ENCODE data around the gene DOK3.

DOK3 gene

DNA sequence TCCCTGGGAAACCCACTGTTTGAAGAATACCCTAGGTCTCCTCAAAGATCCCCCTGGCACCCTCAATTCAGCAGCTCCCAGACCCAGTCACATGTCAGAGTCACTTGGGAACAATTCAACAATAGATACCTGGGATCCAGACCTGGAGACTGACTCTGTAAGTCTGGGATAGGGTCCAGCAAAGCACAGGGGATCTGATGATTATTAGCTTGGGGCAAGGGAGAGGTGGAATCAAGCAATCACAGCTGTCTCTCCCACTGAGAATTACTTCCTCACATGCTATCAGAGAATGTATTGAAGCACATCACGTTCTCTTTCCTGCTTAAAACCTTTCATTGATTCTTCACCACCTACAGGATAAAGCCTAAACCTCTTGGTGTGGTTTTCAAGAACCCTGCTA, 38.9 kb upstream of the DOK3 start:
- H3K27ac ChIP-seq (ENCODE audit: low read length), result no peak overlapping the region
- H3K9me3 ChIP-seq (ENCODE audit: control insufficient read depth, insufficient read depth, low read length), result no peaks in the 10 kb centered on the region
- H3K27me3 ChIP-seq (ENCODE audit: control insufficient read depth, insufficient read depth, low read length), result no peaks in the 10 kb centered on the region
- H3K36me3 ChIP-seq (ENCODE audit: control insufficient read depth, insufficient read depth, low read length), result no peaks in the 10 kb centered on the region; the same call in 1 of the 2 replicates
- DNase-seq (ENCODE audit: low read depth, low spot score), result no peak
- WGBS (ENCODE audit: insufficient coverage, insufficient read length), result no CpG with 5 or more reads among the region's 1 CpG
- H3K4me3 ChIP-seq (ENCODE audit: low read length), result no peak overlapping the region
- H3K4me1 ChIP-seq (ENCODE audit: control insufficient read depth, insufficient read depth, low read length), result peaks cover 2% of the 10 kb centered on the region; the same call in 1 of the 2 replicates

DNA sequence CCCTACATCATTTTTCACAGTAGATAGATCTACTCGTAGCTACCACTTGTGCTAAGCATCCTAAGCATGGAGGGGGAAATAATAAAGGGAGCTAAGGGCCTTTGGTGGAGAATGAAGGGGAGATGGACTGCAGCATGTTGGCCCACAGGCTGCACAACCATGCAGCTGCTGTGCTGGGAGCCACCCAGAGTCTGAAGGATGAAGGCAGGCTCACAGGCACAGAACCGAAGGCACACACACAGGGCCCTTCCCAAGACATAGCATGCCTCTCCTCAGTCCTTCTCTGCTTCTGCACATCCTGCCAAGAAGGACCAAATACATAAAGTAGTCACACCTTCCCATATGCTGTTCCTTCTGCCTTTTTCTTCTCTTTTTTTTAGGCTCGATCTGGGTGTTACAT, 38.1 kb upstream of the DOK3 start:
- H3K27me3 ChIP-seq (ENCODE audit: control insufficient read depth, insufficient read depth, low read length), result no peaks in the 10 kb centered on the region
- no CpG with 5 or more reads among the region's 3 CpGs for WGBS (ENCODE audit: insufficient coverage, insufficient read length)
- no peak overlapping the region for H3K27ac ChIP-seq (ENCODE audit: low read length)
- H3K36me3 ChIP-seq (ENCODE audit: control insufficient read depth, insufficient read depth, low read length), result no peaks in the 10 kb centered on the region; the same call in 1 of the 2 replicates
- H3K4me1 ChIP-seq (ENCODE audit: control insufficient read depth, insufficient read depth, low read length), result no peaks in the 10 kb centered on the region
- no peak overlapping the region for H3K4me3 ChIP-seq (ENCODE audit: low read length)
- H3K9me3 ChIP-seq (ENCODE audit: control insufficient read depth, insufficient read depth, low read length), result no peaks in the 10 kb centered on the region
- DNase-seq (ENCODE audit: low read depth, low spot score), result no peak

DNA sequence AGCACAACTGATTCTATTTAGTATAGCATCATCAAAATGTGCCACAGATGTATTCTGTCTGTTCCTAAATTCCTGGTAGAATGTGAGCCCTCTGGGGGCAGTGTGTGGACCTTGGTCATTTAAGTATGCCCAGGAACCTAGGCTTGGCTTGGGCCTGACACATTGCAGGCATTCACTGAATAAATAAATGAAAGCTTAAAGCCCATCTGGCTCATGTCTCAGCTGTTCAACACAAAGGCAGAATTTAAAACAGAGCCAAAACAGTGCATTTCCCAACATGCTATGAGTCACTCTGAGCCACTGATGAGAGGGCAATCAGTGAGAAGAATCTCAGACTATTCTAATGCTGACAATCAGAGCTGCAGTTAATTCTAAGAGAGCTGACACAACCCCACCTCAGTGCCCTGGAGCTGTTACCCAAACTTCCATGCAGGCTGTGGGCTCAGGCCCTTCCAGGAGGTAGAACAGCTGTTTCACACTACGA, 36.7 kb upstream of the DOK3 start:
- H3K4me1 ChIP-seq (ENCODE audit: control insufficient read depth, insufficient read depth, low read length), result no peaks in the 10 kb centered on the region

DNA sequence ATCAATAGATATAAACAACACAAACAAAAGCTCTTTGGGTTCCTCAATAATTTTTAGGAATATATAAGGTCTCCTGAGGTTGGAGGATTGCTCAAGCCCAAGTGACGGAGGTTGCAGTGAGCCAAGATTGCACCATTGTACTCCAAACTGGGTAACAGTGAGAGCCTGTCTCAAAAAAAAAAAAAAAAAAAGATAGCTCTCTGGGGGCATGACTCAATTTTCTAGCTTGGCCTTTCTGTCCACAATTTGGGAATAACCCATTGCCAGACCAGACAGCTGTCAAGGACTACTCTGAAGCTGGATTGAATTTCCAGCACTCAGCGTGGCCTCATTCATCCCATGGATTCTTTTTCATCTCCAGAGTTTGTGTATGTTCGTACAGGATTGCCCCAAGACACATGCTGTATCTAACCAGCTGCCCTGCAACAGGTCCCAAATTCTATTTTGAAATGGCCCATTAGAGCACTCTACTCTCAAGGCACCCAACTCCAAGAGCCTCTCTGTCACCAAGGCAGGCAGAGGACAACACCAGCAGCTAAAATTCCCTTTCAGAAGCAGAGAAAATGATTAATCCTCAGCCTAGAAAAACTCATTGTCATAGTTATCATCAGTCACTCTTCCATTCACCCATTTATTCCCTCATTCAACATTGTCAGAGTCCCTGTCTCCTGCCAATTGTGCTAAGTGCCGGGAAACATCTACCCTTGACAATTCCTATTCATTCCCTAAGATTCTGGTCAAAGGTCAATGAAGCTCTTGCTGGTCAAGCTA, 36.0 kb upstream of the DOK3 start:
- Histone ChIP-seq H3K4me3 (ENCODE audit: low read length) (no peak overlapping the region), H3K27ac (ENCODE audit: low read length) (no peak overlapping the region), H3K36me3 (ENCODE audit: control insufficient read depth, insufficient read depth, low read length) (peaks cover 2% of the 10 kb centered on the region; the same call in 1 of the 2 replicates), H3K27me3 (ENCODE audit: control insufficient read depth, insufficient read depth, low read length) (no peaks in the 10 kb centered on the region), H3K9me3 (ENCODE audit: control insufficient read depth, insufficient read depth, low read length) (no peaks in the 10 kb centered on the region), H3K4me1 (ENCODE audit: control insufficient read depth, insufficient read depth, low read length) (no peaks in the 10 kb centered on the region)
- no CpG with 5 or more reads among the region's 4 CpGs for WGBS (ENCODE audit: insufficient coverage, insufficient read length)
- DNase-seq (ENCODE audit: low read depth, low spot score), result no peak

More for the DNA sequence above, 36.7 kb upstream of the DOK3 start:
- DNase-seq (ENCODE audit: low read depth, low spot score), result no peak
- no CpG with 5 or more reads among the region's 1 CpG for WGBS (ENCODE audit: insufficient coverage, insufficient read length)
- Histone ChIP-seq H3K9me3 (ENCODE audit: control insufficient read depth, insufficient read depth, low read length) (no peaks in the 10 kb centered on the region), H3K27ac (ENCODE audit: low read length) (no peak overlapping the region), H3K27me3 (ENCODE audit: control insufficient read depth, insufficient read depth, low read length) (no peaks in the 10 kb centered on the region), H3K36me3 (ENCODE audit: control insufficient read depth, insufficient read depth, low read length) (peaks cover 2% of the 10 kb centered on the region; the same call in 1 of the 2 replicates), H3K4me3 (ENCODE audit: low read length) (no peak overlapping the region)

DNA sequence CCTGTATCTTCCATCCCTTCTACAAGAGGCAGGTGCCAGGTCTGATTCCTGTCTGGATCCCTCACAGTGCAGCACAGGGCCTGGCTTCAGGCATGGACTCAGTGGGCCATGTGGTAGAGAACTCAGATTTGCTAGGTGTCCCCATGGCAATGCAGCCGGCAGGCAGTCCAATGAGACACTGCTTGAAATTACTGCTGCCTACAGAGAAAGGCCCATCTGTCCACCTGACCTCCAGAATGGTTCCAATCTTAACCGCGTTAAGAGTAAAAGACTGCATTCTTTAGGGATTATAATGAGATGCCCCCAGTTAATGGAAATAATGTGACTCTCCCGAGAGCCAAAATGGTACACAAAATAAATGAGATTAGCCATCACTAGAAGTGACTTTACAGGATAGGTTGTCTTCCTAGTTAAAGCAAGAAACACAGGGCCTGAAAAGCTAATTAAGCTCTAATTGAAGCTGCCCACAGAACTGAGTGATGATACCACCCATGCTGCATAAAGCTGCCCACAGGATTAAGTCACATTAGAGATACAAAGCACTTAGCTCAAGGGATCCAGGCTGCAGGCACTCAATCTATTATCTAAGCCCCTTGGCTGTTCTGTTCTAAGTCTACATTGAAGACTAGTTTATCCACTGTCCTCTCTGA, 33.3 kb upstream of the DOK3 start:
- Histone ChIP-seq H3K4me3 (ENCODE audit: low read length) (no peak overlapping the region), H3K4me1 (ENCODE audit: control insufficient read depth, insufficient read depth, low read length) (no peaks in the 10 kb centered on the region), H3K9me3 (ENCODE audit: control insufficient read depth, insufficient read depth, low read length) (no peaks in the 10 kb centered on the region), H3K27ac (ENCODE audit: low read length) (no peak overlapping the region), H3K27me3 (ENCODE audit: control insufficient read depth, insufficient read depth, low read length) (no peaks in the 10 kb centered on the region), H3K36me3 (ENCODE audit: control insufficient read depth, insufficient read depth, low read length) (peaks cover 8% of the 10 kb centered on the region; the same call in 1 of the 2 replicates)
- no CpG with 5 or more reads among the region's 4 CpGs for WGBS (ENCODE audit: insufficient coverage, insufficient read length)
- no peak for DNase-seq (ENCODE audit: low read depth, low spot score)

DNA sequence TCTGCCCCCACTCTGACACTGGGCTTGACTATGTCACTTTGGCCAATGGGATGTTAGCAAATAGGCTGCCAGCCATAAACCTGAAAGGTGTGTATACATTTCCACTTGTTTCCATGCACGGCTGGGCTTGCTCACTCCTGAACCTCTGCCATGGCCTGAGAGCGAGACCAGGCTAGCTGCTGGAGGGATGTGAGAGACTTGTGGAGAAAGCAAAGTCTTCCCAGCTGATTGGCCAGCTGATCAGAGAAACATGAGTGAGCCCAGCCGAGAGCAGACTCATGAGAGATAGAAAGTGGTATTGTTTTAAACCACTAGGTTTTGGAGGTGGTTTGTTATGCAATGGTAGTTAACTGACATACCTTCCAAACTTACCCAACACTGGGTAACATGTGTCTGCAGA, 30.8 kb upstream of the DOK3 start:
- no peak overlapping the region for H3K4me3 ChIP-seq (ENCODE audit: low read length)
- H3K9me3 ChIP-seq (ENCODE audit: control insufficient read depth, insufficient read depth, low read length), result no peaks in the 10 kb centered on the region
- H3K27ac ChIP-seq (ENCODE audit: low read length), result no peak overlapping the region
- H3K4me1 ChIP-seq (ENCODE audit: control insufficient read depth, insufficient read depth, low read length), result no peaks in the 10 kb centered on the region
- WGBS (ENCODE audit: insufficient coverage, insufficient read length), result no CpG with 5 or more reads among the region's 3 CpGs
- H3K27me3 ChIP-seq (ENCODE audit: control insufficient read depth, insufficient read depth, low read length), result no peaks in the 10 kb centered on the region
- H3K36me3 ChIP-seq (ENCODE audit: control insufficient read depth, insufficient read depth, low read length), result peaks cover 15% of the 10 kb centered on the region; the same call in 1 of the 2 replicates
- DNase-seq (ENCODE audit: low read depth, low spot score), result no peak

DNA sequence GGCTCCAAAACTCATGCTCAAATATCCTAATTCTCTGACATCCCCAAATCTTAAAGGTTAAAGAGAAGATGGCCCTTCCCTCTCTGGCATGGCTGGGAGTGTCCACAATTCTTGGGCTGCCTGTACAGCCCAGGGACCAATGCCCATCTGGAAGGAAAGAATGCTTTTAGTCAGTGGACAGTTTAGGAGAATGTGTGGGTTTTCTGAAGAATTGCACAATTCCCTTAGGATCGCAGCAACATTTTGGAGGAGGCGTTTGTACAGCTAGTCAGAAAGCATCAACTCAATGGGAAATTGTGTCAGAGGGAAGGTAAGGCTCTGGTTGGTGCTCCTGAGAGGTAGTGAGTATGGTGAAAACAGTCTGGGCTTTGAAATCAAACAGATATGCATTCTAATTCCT, 29.8 kb upstream of the DOK3 start:
- peaks cover 15% of the 10 kb centered on the region; the same call in 1 of the 2 replicates for H3K36me3 ChIP-seq (ENCODE audit: control insufficient read depth, insufficient read depth, low read length)

DNA sequence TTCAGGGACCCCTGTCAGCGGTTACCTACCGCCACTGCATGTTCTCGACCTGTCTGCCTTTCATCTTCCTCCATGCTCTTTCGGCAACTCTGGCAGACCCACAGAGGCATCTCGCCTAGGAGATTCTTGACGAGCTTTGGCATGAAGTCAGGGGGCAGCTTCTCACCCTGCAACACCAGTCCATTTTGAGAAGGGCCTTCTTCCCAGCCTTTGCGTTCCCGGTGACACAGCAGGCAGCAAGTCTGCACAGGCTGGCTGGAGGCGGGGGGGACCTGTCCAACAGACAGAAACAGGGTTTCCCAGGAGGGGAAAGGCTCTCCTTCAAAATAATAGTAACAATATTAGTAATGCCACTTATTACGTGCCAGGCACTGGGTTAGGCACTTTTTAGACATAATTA, 29.2 kb upstream of the DOK3 start:
- Histone ChIP-seq H3K27me3 (ENCODE audit: control insufficient read depth, insufficient read depth, low read length) (no peaks in the 10 kb centered on the region), H3K36me3 (ENCODE audit: control insufficient read depth, insufficient read depth, low read length) (peaks cover 15% of the 10 kb centered on the region; the same call in 1 of the 2 replicates), H3K4me1 (ENCODE audit: control insufficient read depth, insufficient read depth, low read length) (no peaks in the 10 kb centered on the region), H3K9me3 (ENCODE audit: control insufficient read depth, insufficient read depth, low read length) (no peaks in the 10 kb centered on the region), H3K4me3 (ENCODE audit: low read length) (no peak overlapping the region), H3K27ac (ENCODE audit: low read length) (no peak overlapping the region)
- no peak for DNase-seq (ENCODE audit: low read depth, low spot score)
- no CpG with 5 or more reads among the region's 10 CpGs for WGBS (ENCODE audit: insufficient coverage, insufficient read length)

More for the DNA sequence above, 29.8 kb upstream of the DOK3 start:
- H3K9me3 ChIP-seq (ENCODE audit: control insufficient read depth, insufficient read depth, low read length), result no peaks in the 10 kb centered on the region
- no peak overlapping the region for H3K4me3 ChIP-seq (ENCODE audit: low read length)
- DNase-seq (ENCODE audit: low read depth, low spot score), result no peak
- no peaks in the 10 kb centered on the region for H3K4me1 ChIP-seq (ENCODE audit: control insufficient read depth, insufficient read depth, low read length)
- H3K27ac ChIP-seq (ENCODE audit: low read length), result no peak overlapping the region
- WGBS (ENCODE audit: insufficient coverage, insufficient read length), result no CpG with 5 or more reads among the region's 2 CpGs
- no peaks in the 10 kb centered on the region for H3K27me3 ChIP-seq (ENCODE audit: control insufficient read depth, insufficient read depth, low read length)

DNA sequence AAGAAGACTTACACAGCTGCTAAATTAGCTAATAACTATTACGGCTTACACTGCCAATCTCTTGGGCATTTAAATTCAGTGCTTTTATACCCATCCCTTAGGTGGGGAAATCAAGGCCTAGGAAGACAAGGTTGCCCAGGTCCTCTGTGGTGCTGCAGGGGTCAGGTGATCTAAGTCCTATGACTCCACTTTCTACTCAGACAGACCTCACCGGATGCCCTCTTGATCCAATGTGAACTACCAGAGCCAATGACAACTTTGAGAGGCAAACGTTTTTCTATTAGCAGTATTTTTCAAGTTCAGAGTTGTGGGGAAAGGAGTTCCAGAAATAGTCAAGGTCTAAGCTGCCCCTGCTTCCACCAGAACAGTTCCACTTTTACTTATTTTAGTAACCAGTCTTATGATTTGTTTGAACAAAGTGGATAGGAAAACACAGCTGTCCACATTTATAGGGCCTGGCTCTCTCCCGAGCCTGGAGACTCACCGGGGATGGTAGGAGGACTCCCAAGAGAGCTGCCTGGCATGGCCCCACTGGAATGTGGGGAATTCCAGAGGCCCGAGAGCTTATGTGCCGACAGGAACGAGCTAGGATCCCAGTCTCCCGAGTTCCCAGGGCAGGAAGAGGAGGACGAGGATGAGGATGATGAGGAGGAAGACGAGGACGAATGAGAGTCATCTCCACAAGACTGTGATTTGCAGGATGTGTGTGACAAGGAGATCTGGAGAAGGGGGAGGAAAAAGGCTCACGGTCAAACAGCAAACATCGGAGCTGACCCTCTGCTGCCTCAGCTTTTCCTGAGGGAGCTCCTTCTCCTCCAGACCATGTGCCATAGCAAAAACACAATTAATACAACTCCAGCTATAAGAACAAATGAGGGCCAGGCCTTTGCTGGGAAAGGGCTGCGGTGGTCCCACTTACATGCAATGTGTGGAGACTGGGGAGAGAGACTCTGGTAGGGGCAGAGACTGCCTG, 28.0 kb upstream of the DOK3 start:
- no peaks in the 10 kb centered on the region for H3K27me3 ChIP-seq (ENCODE audit: control insufficient read depth, insufficient read depth, low read length)
- WGBS (ENCODE audit: insufficient coverage, insufficient read length), result no CpG with 5 or more reads among the region's 15 CpGs
- no peak overlapping the region for H3K27ac ChIP-seq (ENCODE audit: low read length)
- no peak for DNase-seq (ENCODE audit: low read depth, low spot score)
- no peak overlapping the region for H3K4me3 ChIP-seq (ENCODE audit: low read length)
- H3K9me3 ChIP-seq (ENCODE audit: control insufficient read depth, insufficient read depth, low read length), result no peaks in the 10 kb centered on the region
- peaks cover 15% of the 10 kb centered on the region; the same call in 1 of the 2 replicates for H3K36me3 ChIP-seq (ENCODE audit: control insufficient read depth, insufficient read depth, low read length)
- no peaks in the 10 kb centered on the region for H3K4me1 ChIP-seq (ENCODE audit: control insufficient read depth, insufficient read depth, low read length)

DNA sequence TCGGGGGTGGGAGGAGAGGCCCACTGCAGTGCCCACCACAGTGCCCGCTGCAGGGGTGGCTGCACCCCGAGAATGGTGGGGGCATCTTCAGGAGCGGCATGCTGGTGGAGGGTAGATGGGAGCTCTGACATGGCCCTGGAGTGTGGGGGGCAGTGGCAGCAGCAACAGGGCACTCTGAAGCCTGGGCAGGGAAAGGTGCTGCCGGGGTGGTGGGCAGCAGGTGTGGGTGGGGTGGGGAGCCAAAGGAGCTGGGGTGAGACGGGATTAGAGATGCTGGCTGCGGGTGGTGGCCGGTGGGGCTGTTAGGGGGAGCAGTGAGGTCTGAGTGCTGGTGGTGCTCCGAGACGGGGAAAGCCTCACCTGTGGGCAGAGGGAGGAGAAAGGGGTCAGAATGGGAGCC, 26.8 kb upstream of the DOK3 start:
- no peak overlapping the region for H3K4me3 ChIP-seq (ENCODE audit: low read length)
- no peak overlapping the region for H3K27ac ChIP-seq (ENCODE audit: low read length)
- DNase-seq (ENCODE audit: low read depth, low spot score), result no peak
- no peaks in the 10 kb centered on the region for H3K4me1 ChIP-seq (ENCODE audit: control insufficient read depth, insufficient read depth, low read length)
- WGBS (ENCODE audit: insufficient coverage, insufficient read length), result no CpG with 5 or more reads among the region's 10 CpGs
- H3K9me3 ChIP-seq (ENCODE audit: control insufficient read depth, insufficient read depth, low read length), result no peaks in the 10 kb centered on the region
- H3K36me3 ChIP-seq (ENCODE audit: control insufficient read depth, insufficient read depth, low read length), result peaks cover 19% of the 10 kb centered on the region
- H3K27me3 ChIP-seq (ENCODE audit: control insufficient read depth, insufficient read depth, low read length), result no peaks in the 10 kb centered on the region
